HepG2 (cell line): ENCODE measurements around the gene TLR5. TPM values are rescaled to one million over a fixed set of nuclear protein-coding genes. Genes with fewer than 3 reads are reported as not detected.

Experiments used
- ATAC-seq: fragments of 200-7000 bp; cut with Tn5 transposase; 3 replicates; pipeline ENCODE4 v1.9.1; 2020; ENCODE audit warnings: mild to moderate bottlenecking, moderate library complexity
- BruUV-seq: library from RNA; stranded (reverse); fragments of 400-500 nt; replicated peaks from 2 replicates; lab custom pipeline; 2021; lab: Mats Ljungman, UMichigan
- CTCF ChIA-PET: fragments of 300-600 bp; formaldehyde crosslinking; extraction: SDS; loops from one replicate; lab custom pipeline; 2021; ENCODE audit warnings: low total read pairs, inconsistent platforms, low intra/inter-chr PET ratio; lab: Yijun Ruan, JAX
- POLR2A ChIA-PET: fragments of 350-600 bp; sonication (Branson Sonifier 250); formaldehyde crosslinking; loops from one replicate; lab custom pipeline; 2020; ENCODE audit warnings: antibody characterized with exemption, inconsistent platforms; lab: Yijun Ruan, JAX
- DNase-seq: peaks from one replicate; pipeline ENCODE4 v3.0.0-alpha.2; 2015; ENCODE audit warnings: low spot score
- FAIRE-seq: peaks from 3 replicates; lab custom pipeline; 2011; peaks lifted over from hg19 to GRCh38; lab: Jason Lieb, UNC
- H2AFZ ChIP-seq: one replicate; pipeline ENCODE4 v1.6.1; 2011; ENCODE audit warnings: low read length, inconsistent platforms
- H3K27ac ChIP-seq: fragments of 300-600 bp; 3 replicates; pipeline ENCODE4 v1.8.0; 2011; ENCODE audit warnings: mixed run types, mild to moderate bottlenecking, mixed read lengths, low read length, inconsistent platforms; ENCODE audit not compliant: insufficient read depth; ENCODE audit errors: extremely low read length
- H3K27me3 ChIP-seq, 2 experiments: fragments of 200-600 bp in 1 of 2; 2 replicates in 1 of 2; 3 replicates in 1 of 2; pipeline versions ENCODE4 v1.6.0 to v1.8.0; 2011; ENCODE audit warnings: low read length in 2 of 2, mild to moderate bottlenecking in 2 of 2, moderate library complexity in 2 of 2, inconsistent platforms in 1 of 2; ENCODE audit not compliant: insufficient read depth in 2 of 2, control insufficient read depth in 1 of 2
- H3K36me3 ChIP-seq, 2 experiments: fragments of 200-600 bp in 1 of 2; replicated peaks in 1 of 2; 2 replicates in 1 of 2; 3 replicates in 1 of 2; pipeline versions ENCODE4 v1.5.1 to v1.8.0; 2011; ENCODE audit warnings: low read length in 2 of 2, inconsistent platforms in 1 of 2; ENCODE audit not compliant: insufficient read depth in 2 of 2, control insufficient read depth in 1 of 2
- H3K4me1 ChIP-seq: 2 replicates; pipeline ENCODE4 v1.5.1; 2012; ENCODE audit warnings: low read length, inconsistent platforms; ENCODE audit not compliant: insufficient read depth
- H3K4me2 ChIP-seq: 2 replicates; pipeline ENCODE4 v1.6.0; 2011; ENCODE audit warnings: low read depth, low read length, inconsistent platforms
- H3K4me3 ChIP-seq, 3 experiments: fragments of 200-600 bp in 1 of 3; sonication (generic), shearing (Covaris generic) in 1 of 3; replicated peaks in 1 of 3; 2 replicates each; pipeline ENCODE4 v1.5.1; 2011 to 2016; ENCODE audit warnings: low read length in 3 of 3, inconsistent platforms in 2 of 3, low read depth in 2 of 3, mild to moderate bottlenecking in 2 of 3, control low read depth in 1 of 3, mixed read lengths in 1 of 3; ENCODE audit not compliant: insufficient read depth in 1 of 3
- H3K79me2 ChIP-seq: one replicate; pipeline ENCODE4 v1.6.1; 2011; ENCODE audit warnings: low read length, inconsistent platforms; ENCODE audit not compliant: insufficient read depth
- H3K9ac ChIP-seq: 2 replicates; pipeline ENCODE4 v1.6.0; 2011; ENCODE audit warnings: mild to moderate bottlenecking, low read depth, low read length, inconsistent platforms; ENCODE audit not compliant: insufficient read depth
- H3K9me3 ChIP-seq: 2 replicates; pipeline ENCODE4 v1.5.1; 2012; ENCODE audit warnings: mild to moderate bottlenecking, low read length
- H4K20me1 ChIP-seq: 2 replicates; pipeline ENCODE4 v1.6.0; 2011; ENCODE audit warnings: inconsistent platforms, mild to moderate bottlenecking, low read length, moderate library complexity; ENCODE audit not compliant: insufficient read depth
- ADNP ChIP-seq: sonication (generic); formaldehyde crosslinking; IDR thresholded peaks from 2 replicates; pipeline ENCODE4 v1.4.0; 2020; ENCODE audit warnings: missing genetic modification reagents
- DMTF1 ChIP-seq: sonication (generic); formaldehyde crosslinking; IDR thresholded peaks from 2 replicates; pipeline ENCODE4 v1.4.0; 2020; ENCODE audit warnings: mild to moderate bottlenecking, missing genetic modification reagents
- KLF9 ChIP-seq: IDR thresholded peaks from 2 replicates; pipeline ENCODE4 v1.6.1; 2016; ENCODE audit warnings: low read depth
- MTF1 ChIP-seq: sonication (generic); formaldehyde crosslinking; IDR thresholded peaks from 2 replicates; pipeline ENCODE4 v1.5.0; 2020; ENCODE audit warnings: missing genetic modification reagents
- ZBTB42 ChIP-seq: sonication (generic); formaldehyde crosslinking; IDR thresholded peaks from 2 replicates; pipeline ENCODE4 v1.5.0; 2020; ENCODE audit warnings: mild to moderate bottlenecking, missing genetic modification reagents
- ZKSCAN8 ChIP-seq: IDR thresholded peaks from 2 replicates; pipeline ENCODE4 v1.6.1; 2016; ENCODE audit warnings: borderline replicate concordance, missing genetic modification reagents, missing compliant biosample characterization
- ZMYM3 ChIP-seq: sonication (generic); formaldehyde crosslinking; IDR thresholded peaks from 2 replicates; pipeline ENCODE4 v1.5.1; 2020; ENCODE audit warnings: mild to moderate bottlenecking, missing genetic modification reagents
- ZNF256 ChIP-seq: sonication (generic); formaldehyde crosslinking; conservative IDR thresholded peaks from 2 replicates; pipeline ENCODE4 v1.4.0; 2020; ENCODE audit warnings: missing genetic modification reagents
- ZNF382 ChIP-seq: sonication (generic); formaldehyde crosslinking; IDR thresholded peaks from 2 replicates; pipeline ENCODE4 v1.5.0; 2020; ENCODE audit warnings: missing genetic modification reagents, mild to moderate bottlenecking, borderline replicate concordance
- ZNF431 ChIP-seq: sonication (generic); formaldehyde crosslinking; IDR thresholded peaks from 2 replicates; pipeline ENCODE4 v1.9.0; 2022; ENCODE audit warnings: missing genetic modification reagents, low read depth, mild to moderate bottlenecking, borderline replicate concordance
- ZNF629 ChIP-seq: sonication (generic); formaldehyde crosslinking; conservative IDR thresholded peaks from 2 replicates; pipeline ENCODE4 v1.5.0; 2020; ENCODE audit warnings: missing genetic modification reagents
- WGBS: methylation state at CpG from one replicate; pipeline ENCODE4 v1.1.6; 2017; ENCODE audit warnings: low lambda C conversion rate; 5-methylcytosine and 5-hydroxymethylcytosine counted together
- in situ Hi-C: cut with HindIII; loops from 2 replicates; pipeline ENCODE4 v1.10.0; 2017; ENCODE audit warnings: low pct_unique_long_range_greater_than_20kb; ENCODE audit not compliant: extremely low pct_ligation_motif_present
- intact Hi-C: fragments of 100-400 bp; cut with micrococcal nuclease; formaldehyde crosslinking; loops from one replicate; pipeline ENCODE4 v1.10.0; 2022; ENCODE audit not compliant: unreplicated experiment
- polyA plus RNA-seq, 8 experiments: library from polyadenylated mRNA; depleted of rRNA in 3 of 8; stranded (reverse) in 7 of 8; unstranded in 1 of 8; fragments of >200 nt; fragmentation: Illumina TruSeq in 4 of 8; extraction: Trizol in 4 of 8; gene quantifications; 2 replicates each; pipeline versions ENCODE4 v1.2.1 to v1.2.3, GENCODE V29; 2011 to 2016; ENCODE audit warnings: low read depth in 4 of 8, missing spikeins in 1 of 8, mixed read lengths in 1 of 8; ENCODE audit not compliant: insufficient read depth in 1 of 8
- total RNA-seq, 5 experiments: library from RNA; depleted of rRNA; stranded (reverse); fragments of >200 nt; fragmentation: Illumina TruSeq; extraction: Trizol; gene quantifications; 2 replicates each; pipeline ENCODE4 v1.2.3, GENCODE V29; 2016; ENCODE audit warnings: low read depth in 1 of 5

Gene TLR5
- total and polyA plus RNA-seq, 2 of the 13 experiments (the other 11 are each of a cell fraction or from before 2014, with no cell fraction given): not detected

GRCh38 chr1:223140611-223141405 is 2.2 kb downstream of the TLR5 start:
- in situ Hi-C loops: no loop called here
- Histone ChIP-seq H3K9ac (no peak overlapping the region), H3K9me3 (no peaks in the 10 kb centered on the region), H3K36me3 (no peaks in the 10 kb centered on the region), H3K27me3 (peaks cover 0 to 6% of the 10 kb centered on the region in 2 experiments; a peak in 1 of 5 replicates), H3K4me1 (no peaks in the 10 kb centered on the region), H3K4me3 (no peak overlapping the region), H3K27ac (no peak overlapping the region), H2AFZ (no peak overlapping the region), H3K4me2 (no peak overlapping the region), H3K79me2 (no peaks in the 10 kb centered on the region), H4K20me1 (no peaks in the 10 kb centered on the region)
- no peak for TF ChIP-seq ZNF629 (CRISPR knock-in tag)
- no peak for TF ChIP-seq KLF9 (CRISPR knock-in tag)
- TF ChIP-seq MTF1: no peak
- no peak for TF ChIP-seq ZNF431 (CRISPR knock-in tag)
- TF ChIP-seq ZKSCAN8: no peak
- no peak for TF ChIP-seq ADNP
- TF ChIP-seq ZBTB42 (CRISPR knock-in tag): no peak
- no peak for TF ChIP-seq ZMYM3 (CRISPR knock-in tag)
- no peak for TF ChIP-seq ZNF256 (CRISPR knock-in tag)
- TF ChIP-seq ZNF382 (CRISPR knock-in tag): no peak
- TF ChIP-seq DMTF1 (CRISPR knock-in tag): no peak
- no peak for DNase-seq
- intact Hi-C loops: loop anchor here (10.0 kb wide), 1 partner anchor 114 kb away; no protein-coding TSS in a partner anchor
- no peak for ATAC-seq
- FAIRE-seq: no peak
- no TSS peak for BruUV-seq
- ChIA-PET CTCF (no interaction called here), POLR2A (no interaction called here)
- 64% methylated on average over 9 of the region's 10 CpGs for WGBS
